ENCODE measurements around the gene PIK3C2B.
A peak's percentile ranks its signal among the peaks of the same experiment; 100 is the strongest.

Gene PIK3C2B

GRCh38 chr1:204513117-204513716, 18.6 kb upstream of the PIK3C2B start:
- H3K27ac ChIP-seq: no peak overlapping the region
- TF ChIP-seq ZFX (IDR thresholded peaks at IDR 0.05) (no peak), CTCF (conservative IDR thresholded peaks at IDR 0.05) (no peak)

GRCh38 chr1:204511366-204511765, 16.8 kb upstream of the PIK3C2B start:
- TF ChIP-seq ZFX (IDR thresholded peaks at IDR 0.05) (no peak), CTCF (conservative IDR thresholded peaks at IDR 0.05) (no peak)
- no peak overlapping the region for H3K27ac ChIP-seq

GRCh38 chr1:204509186-204509635, 14.6 kb upstream of the PIK3C2B start:
- H3K27ac ChIP-seq: no peak overlapping the region
- no peak for TF ChIP-seq ZFX (IDR thresholded peaks at IDR 0.05)
- TF ChIP-seq CTCF (conservative IDR thresholded peaks at IDR 0.05): no peak

GRCh38 chr1:204507317-204508105, 12.9 kb upstream of the PIK3C2B start:
- H3K27ac ChIP-seq: peak overlapping the region; percentile 68
- TF ChIP-seq ZFX (IDR thresholded peaks at IDR 0.05) (no peak), CTCF (conservative IDR thresholded peaks at IDR 0.05) (no peak)

GRCh38 chr1:204506969-204507316, 12.3 kb upstream of the PIK3C2B start:
- H3K27ac ChIP-seq: peak overlapping the region; percentile 68
- no peak for TF ChIP-seq ZFX (IDR thresholded peaks at IDR 0.05)
- no peak for TF ChIP-seq CTCF (conservative IDR thresholded peaks at IDR 0.05)

- TF ChIP-seq CTCF (conservative IDR thresholded peaks at IDR 0.05) (no peak), ZFX (IDR thresholded peaks at IDR 0.05) (no peak)
- peak overlapping the region; percentile 46 for H3K27ac ChIP-seq
These were observed 11.8 kb upstream of the PIK3C2B start for GRCh38 chr1:204506201-204506968.
